ENCODE data around the gene STXBP5.

Gene STXBP5

GRCh38 chr6:147322299-147323162, 118.3 kb downstream of the STXBP5 start:
- DNase-seq (ENCODE audit: extremely low spot score): peak; percentile 54
- POLR2A ChIA-PET: no interaction called here
- CTCF ChIA-PET: no interaction called here
- no peak for TF ChIP-seq CTCF (IDR thresholded peaks at IDR 0.05; ENCODE audit: control extremely low read depth, extremely low read depth, low read depth, missing control alignments)

GRCh38 chr6:147325557-147325956, 121.3 kb downstream of the STXBP5 start:
- POLR2A ChIA-PET: no interaction called here
- no peak for TF ChIP-seq CTCF (IDR thresholded peaks at IDR 0.05; ENCODE audit: control extremely low read depth, extremely low read depth, low read depth, missing control alignments)
- DNase-seq (ENCODE audit: extremely low spot score): no peak
- CTCF ChIA-PET: interaction anchor here (1.4 to 1.7 kb wide), 2 partner anchors 9 to 22 kb away, joined by 3 to 4 read pairs; no protein-coding TSS in a partner anchor

- DNase-seq (ENCODE audit: extremely low spot score): no peak
- TF ChIP-seq CTCF (IDR thresholded peaks at IDR 0.05; ENCODE audit: control extremely low read depth, extremely low read depth, low read depth, missing control alignments): no peak
- ChIA-PET CTCF (interaction anchor here (1.2 to 4.7 kb wide), 3 partner anchors 10 to 18 kb away, joined by 3 to 16 read pairs (median 5); no protein-coding TSS in a partner anchor), POLR2A (no interaction called here)
These were observed 127.2 kb downstream of the STXBP5 start for GRCh38 chr6:147331401-147331800.

- DNase-seq (ENCODE audit: extremely low spot score): no peak
- ChIA-PET CTCF (interaction anchor here (1.1 kb wide), 1 partner anchor 14 kb away, joined by 4 read pairs; no protein-coding TSS in a partner anchor), POLR2A (no interaction called here)
- TF ChIP-seq CTCF (IDR thresholded peaks at IDR 0.05; ENCODE audit: control extremely low read depth, extremely low read depth, low read depth, missing control alignments): no peak
These were observed 133.7 kb downstream of the STXBP5 start for GRCh38 chr6:147337921-147338320.

GRCh38 chr6:147341486-147341885, 137.3 kb downstream of the STXBP5 start:
- CTCF ChIA-PET: interaction anchor here (0.8 to 3.0 kb wide), 4 partner anchors 9 to 55 kb away, joined by 3 to 16 read pairs (median 7); no protein-coding TSS in a partner anchor
- DNase-seq (ENCODE audit: extremely low spot score): no peak
- TF ChIP-seq CTCF (IDR thresholded peaks at IDR 0.05; ENCODE audit: control extremely low read depth, extremely low read depth, low read depth, missing control alignments): no peak
- POLR2A ChIA-PET: no interaction called here

GRCh38 chr6:147345902-147346301, 141.7 kb downstream of the STXBP5 start:
- POLR2A ChIA-PET: no interaction called here
- no peak for DNase-seq (ENCODE audit: extremely low spot score)
- TF ChIP-seq CTCF (IDR thresholded peaks at IDR 0.05; ENCODE audit: control extremely low read depth, extremely low read depth, low read depth, missing control alignments): no peak
- CTCF ChIA-PET: interaction anchor here (1.5 to 1.9 kb wide), 2 partner anchors 15 to 32 kb away, joined by 3 to 5 read pairs; no protein-coding TSS in a partner anchor
